HepG2 (cell line): ENCODE data around the gene TNP1. TPM values are rescaled to one million over a fixed set of nuclear protein-coding genes. Genes with fewer than 3 reads are reported as not detected.

Source experiments
- ATAC-seq: fragments of 200-7000 bp; cut with Tn5 transposase; 3 replicates; pipeline ENCODE4 v1.9.1; 2020; ENCODE audit warnings: mild to moderate bottlenecking, moderate library complexity
- BruUV-seq: library from RNA; stranded (reverse); fragments of 400-500 nt; replicated peaks from 2 replicates; lab custom pipeline; 2021; lab: Mats Ljungman, UMichigan
- CTCF ChIA-PET: fragments of 300-600 bp; formaldehyde crosslinking; extraction: SDS; loops from one replicate; lab custom pipeline; 2021; ENCODE audit warnings: low total read pairs, inconsistent platforms, low intra/inter-chr PET ratio; lab: Yijun Ruan, JAX
- POLR2A ChIA-PET: fragments of 350-600 bp; sonication (Branson Sonifier 250); formaldehyde crosslinking; loops from one replicate; lab custom pipeline; 2020; ENCODE audit warnings: antibody characterized with exemption, inconsistent platforms; lab: Yijun Ruan, JAX
- DNase-seq: peaks from one replicate; pipeline ENCODE4 v3.0.0-alpha.2; 2015; ENCODE audit warnings: low spot score
- FAIRE-seq: peaks from 3 replicates; lab custom pipeline; 2011; peaks lifted over from hg19 to GRCh38; lab: Jason Lieb, UNC
- H2AFZ ChIP-seq: one replicate; pipeline ENCODE4 v1.6.1; 2011; ENCODE audit warnings: low read length, inconsistent platforms
- H3K27ac ChIP-seq: fragments of 300-600 bp; 3 replicates; pipeline ENCODE4 v1.8.0; 2011; ENCODE audit warnings: mixed run types, mild to moderate bottlenecking, mixed read lengths, low read length, inconsistent platforms; ENCODE audit not compliant: insufficient read depth; ENCODE audit errors: extremely low read length
- H3K27me3 ChIP-seq, 2 experiments: fragments of 200-600 bp in 1 of 2; 2 replicates in 1 of 2; 3 replicates in 1 of 2; pipeline versions ENCODE4 v1.6.0 to v1.8.0; 2011; ENCODE audit warnings: low read length in 2 of 2, mild to moderate bottlenecking in 2 of 2, moderate library complexity in 2 of 2, inconsistent platforms in 1 of 2; ENCODE audit not compliant: insufficient read depth in 2 of 2, control insufficient read depth in 1 of 2
- H3K36me3 ChIP-seq, 2 experiments: fragments of 200-600 bp in 1 of 2; replicated peaks in 1 of 2; 2 replicates in 1 of 2; 3 replicates in 1 of 2; pipeline versions ENCODE4 v1.5.1 to v1.8.0; 2011; ENCODE audit warnings: low read length in 2 of 2, inconsistent platforms in 1 of 2; ENCODE audit not compliant: insufficient read depth in 2 of 2, control insufficient read depth in 1 of 2
- H3K4me1 ChIP-seq: 2 replicates; pipeline ENCODE4 v1.5.1; 2012; ENCODE audit warnings: low read length, inconsistent platforms; ENCODE audit not compliant: insufficient read depth
- H3K4me2 ChIP-seq: 2 replicates; pipeline ENCODE4 v1.6.0; 2011; ENCODE audit warnings: low read depth, low read length, inconsistent platforms
- H3K4me3 ChIP-seq, 3 experiments: fragments of 200-600 bp in 1 of 3; sonication (generic), shearing (Covaris generic) in 1 of 3; replicated peaks in 1 of 3; 2 replicates each; pipeline ENCODE4 v1.5.1; 2011 to 2016; ENCODE audit warnings: low read length in 3 of 3, inconsistent platforms in 2 of 3, low read depth in 2 of 3, mild to moderate bottlenecking in 2 of 3, control low read depth in 1 of 3, mixed read lengths in 1 of 3; ENCODE audit not compliant: insufficient read depth in 1 of 3
- H3K79me2 ChIP-seq: one replicate; pipeline ENCODE4 v1.6.1; 2011; ENCODE audit warnings: low read length, inconsistent platforms; ENCODE audit not compliant: insufficient read depth
- H3K9ac ChIP-seq: 2 replicates; pipeline ENCODE4 v1.6.0; 2011; ENCODE audit warnings: mild to moderate bottlenecking, low read depth, low read length, inconsistent platforms; ENCODE audit not compliant: insufficient read depth
- H3K9me3 ChIP-seq: 2 replicates; pipeline ENCODE4 v1.5.1; 2012; ENCODE audit warnings: mild to moderate bottlenecking, low read length
- H4K20me1 ChIP-seq: 2 replicates; pipeline ENCODE4 v1.6.0; 2011; ENCODE audit warnings: inconsistent platforms, mild to moderate bottlenecking, low read length, moderate library complexity; ENCODE audit not compliant: insufficient read depth
- CBX5 ChIP-seq: sonication (generic); formaldehyde crosslinking; IDR thresholded peaks from 2 replicates; pipeline ENCODE4 v1.4.0; 2020; ENCODE audit warnings: missing genetic modification reagents, borderline replicate concordance
- KLF16 ChIP-seq, 2 experiments: sonication (generic) in 1 of 2; formaldehyde crosslinking in 1 of 2; IDR thresholded peaks; 2 replicates each; pipeline versions ENCODE4 v1.6.1 to v1.8.0; 2016 to 2023; ENCODE audit warnings: missing genetic modification reagents in 2 of 2, missing compliant biosample characterization in 1 of 2
- MYNN ChIP-seq: sonication (generic); formaldehyde crosslinking; IDR thresholded peaks from 2 replicates; pipeline ENCODE4 v1.4.0; 2020; ENCODE audit warnings: mild to moderate bottlenecking, low read depth, missing genetic modification reagents
- RXRB ChIP-seq: IDR thresholded peaks from 2 replicates; pipeline ENCODE4 v1.6.1; 2016; ENCODE audit warnings: borderline replicate concordance, missing genetic modification reagents, missing compliant biosample characterization
- SNAPC4 ChIP-seq: sonication (generic); formaldehyde crosslinking; IDR thresholded peaks from 2 replicates; pipeline ENCODE4 v1.4.0; 2020; ENCODE audit warnings: mild to moderate bottlenecking, missing genetic modification reagents
- SP1 ChIP-seq, 2 experiments: fragments of 450-650 bp in 1 of 2; sonication (generic) in 1 of 2; formaldehyde crosslinking in 1 of 2; IDR thresholded peaks; 2 replicates each; pipeline versions ENCODE4 v1.4.0 to v1.6.1; 2016 to 2020; ENCODE audit warnings: missing genetic modification reagents in 1 of 2
- THAP11 ChIP-seq: IDR thresholded peaks from 2 replicates; pipeline ENCODE4 v1.6.1; 2016; ENCODE audit warnings: missing biosample characterization, missing genetic modification reagents
- YEATS4 ChIP-seq: sonication (generic); formaldehyde crosslinking; IDR thresholded peaks from 2 replicates; pipeline ENCODE4 v1.4.0; 2020; ENCODE audit warnings: missing genetic modification reagents, borderline replicate concordance
- ZBTB21 ChIP-seq: sonication (generic); formaldehyde crosslinking; IDR thresholded peaks from 2 replicates; pipeline ENCODE4 v1.4.0; 2020; ENCODE audit warnings: missing genetic modification reagents
- ZFX ChIP-seq: sonication (generic); formaldehyde crosslinking; IDR thresholded peaks from 2 replicates; pipeline ENCODE4 v1.4.0; 2020; ENCODE audit warnings: mild to moderate bottlenecking, low read depth, missing genetic modification reagents, moderate library complexity
- ZKSCAN8 ChIP-seq: IDR thresholded peaks from 2 replicates; pipeline ENCODE4 v1.6.1; 2016; ENCODE audit warnings: borderline replicate concordance, missing genetic modification reagents, missing compliant biosample characterization
- ZNF225 ChIP-seq: sonication (generic); formaldehyde crosslinking; IDR thresholded peaks from 2 replicates; pipeline ENCODE4 v1.4.0; 2020; ENCODE audit warnings: mild to moderate bottlenecking, missing genetic modification reagents
- ZNF7 ChIP-seq: IDR thresholded peaks from 2 replicates; pipeline ENCODE4 v1.6.1; 2016; ENCODE audit warnings: missing biosample characterization, missing genetic modification reagents
- ZNF775 ChIP-seq: sonication (generic); formaldehyde crosslinking; IDR thresholded peaks from 2 replicates; pipeline ENCODE4 v1.4.0; 2020; ENCODE audit warnings: missing genetic modification reagents, mild to moderate bottlenecking, moderate library complexity, borderline replicate concordance
- WGBS: methylation state at CpG from one replicate; pipeline ENCODE4 v1.1.6; 2017; ENCODE audit warnings: low lambda C conversion rate; 5-methylcytosine and 5-hydroxymethylcytosine counted together
- in situ Hi-C: cut with HindIII; loops from 2 replicates; pipeline ENCODE4 v1.10.0; 2017; ENCODE audit warnings: low pct_unique_long_range_greater_than_20kb; ENCODE audit not compliant: extremely low pct_ligation_motif_present
- intact Hi-C: fragments of 100-400 bp; cut with micrococcal nuclease; formaldehyde crosslinking; loops from one replicate; pipeline ENCODE4 v1.10.0; 2022; ENCODE audit not compliant: unreplicated experiment
- polyA plus RNA-seq, 8 experiments: library from polyadenylated mRNA; depleted of rRNA in 3 of 8; stranded (reverse) in 7 of 8; unstranded in 1 of 8; fragments of >200 nt; fragmentation: Illumina TruSeq in 4 of 8; extraction: Trizol in 4 of 8; gene quantifications; 2 replicates each; pipeline versions ENCODE4 v1.2.1 to v1.2.3, GENCODE V29; 2011 to 2016; ENCODE audit warnings: low read depth in 4 of 8, missing spikeins in 1 of 8, mixed read lengths in 1 of 8; ENCODE audit not compliant: insufficient read depth in 1 of 8
- total RNA-seq, 5 experiments: library from RNA; depleted of rRNA; stranded (reverse); fragments of >200 nt; fragmentation: Illumina TruSeq; extraction: Trizol; gene quantifications; 2 replicates each; pipeline ENCODE4 v1.2.3, GENCODE V29; 2016; ENCODE audit warnings: low read depth in 1 of 5
- TF ChIP-seq, protein P1 (sequence below): sonication (generic); formaldehyde crosslinking; IDR thresholded peaks from 2 replicates; pipeline ENCODE4 v1.8.0; 2023; ENCODE audit warnings: mild to moderate bottlenecking, missing genetic modification reagents

TNP1 gene
- total and polyA plus RNA-seq, 2 of the 13 experiments (the other 11 are each of a cell fraction or from before 2014, with no cell fraction given), result not detected

- Histone ChIP-seq H4K20me1 (no peaks in the 10 kb centered on the region), H3K27ac (no peak overlapping the region), H2AFZ (no peak overlapping the region), H3K4me2 (no peak overlapping the region), H3K27me3 (peaks cover 0 to 35% of the 10 kb centered on the region in 2 experiments; a peak in 3 of 5 replicates), H3K9me3 (no peaks in the 10 kb centered on the region), H3K9ac (no peak overlapping the region), H3K4me1 (no peaks in the 10 kb centered on the region), H3K4me3 (no peak overlapping the region), H3K36me3 (no peaks in the 10 kb centered on the region), H3K79me2 (no peaks in the 10 kb centered on the region)
- in situ Hi-C loops (no loop called here), intact Hi-C loops (no loop called here)
- DNase-seq (no peak), FAIRE-seq (no peak), ATAC-seq (no peak)
- 13% methylated on average over 5 of the region's 5 CpGs for WGBS
- no TSS peak for BruUV-seq
- POLR2A ChIA-PET, result no interaction called here
- CTCF ChIA-PET, result no interaction called here
- TF ChIP-seq CBX5 (CRISPR knock-in tag) (no peak), ZNF7 (no peak), RXRB (CRISPR knock-in tag) (no peak), ZKSCAN8 (CRISPR knock-in tag) (no peak), SP1 (IDR thresholded peaks at IDR 0.05) (no peak), SP1 (CRISPR knock-in tag; IDR thresholded peaks at IDR 0.05) (no peak), ZFX (CRISPR knock-in tag) (no peak), SNAPC4 (CRISPR knock-in tag) (no peak), ZNF225 (CRISPR knock-in tag) (no peak), YEATS4 (CRISPR knock-in tag) (no peak), ZBTB21 (CRISPR knock-in tag) (no peak), THAP11 (no peak), KLF16 (CRISPR knock-in tag; IDR thresholded peaks at IDR 0.05) (no peak), MYNN (CRISPR knock-in tag) (no peak), ZNF775 (CRISPR knock-in tag) (no peak)
- TF ChIP-seq, protein P1, sequence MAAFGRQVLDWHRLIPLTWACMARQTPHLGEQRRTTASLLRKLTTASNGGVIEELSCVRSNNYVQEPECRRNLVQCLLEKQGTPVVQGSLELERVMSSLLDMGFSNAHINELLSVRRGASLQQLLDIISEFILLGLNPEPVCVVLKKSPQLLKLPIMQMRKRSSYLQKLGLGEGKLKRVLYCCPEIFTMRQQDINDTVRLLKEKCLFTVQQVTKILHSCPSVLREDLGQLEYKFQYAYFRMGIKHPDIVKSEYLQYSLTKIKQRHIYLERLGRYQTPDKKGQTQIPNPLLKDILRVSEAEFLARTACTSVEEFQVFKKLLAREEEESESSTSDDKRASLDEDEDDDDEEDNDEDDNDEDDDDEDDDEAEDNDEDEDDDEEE (CRISPR knock-in tag), result no peak
Observed at GRCh38 chr2:216888081-216888480, 28.2 kb upstream of the TNP1 start.
